ENCODE data around the gene MYH14. TPM values are rescaled to one million over a fixed set of nuclear protein-coding genes. Genes with fewer than 3 reads are reported as not detected.

Gene MYH14
- total and polyA plus RNA-seq, 2 of the 13 experiments (the other 11 are each of a cell fraction or from before 2014, with no cell fraction given): 5.5 to 5.8 TPM

DNA sequence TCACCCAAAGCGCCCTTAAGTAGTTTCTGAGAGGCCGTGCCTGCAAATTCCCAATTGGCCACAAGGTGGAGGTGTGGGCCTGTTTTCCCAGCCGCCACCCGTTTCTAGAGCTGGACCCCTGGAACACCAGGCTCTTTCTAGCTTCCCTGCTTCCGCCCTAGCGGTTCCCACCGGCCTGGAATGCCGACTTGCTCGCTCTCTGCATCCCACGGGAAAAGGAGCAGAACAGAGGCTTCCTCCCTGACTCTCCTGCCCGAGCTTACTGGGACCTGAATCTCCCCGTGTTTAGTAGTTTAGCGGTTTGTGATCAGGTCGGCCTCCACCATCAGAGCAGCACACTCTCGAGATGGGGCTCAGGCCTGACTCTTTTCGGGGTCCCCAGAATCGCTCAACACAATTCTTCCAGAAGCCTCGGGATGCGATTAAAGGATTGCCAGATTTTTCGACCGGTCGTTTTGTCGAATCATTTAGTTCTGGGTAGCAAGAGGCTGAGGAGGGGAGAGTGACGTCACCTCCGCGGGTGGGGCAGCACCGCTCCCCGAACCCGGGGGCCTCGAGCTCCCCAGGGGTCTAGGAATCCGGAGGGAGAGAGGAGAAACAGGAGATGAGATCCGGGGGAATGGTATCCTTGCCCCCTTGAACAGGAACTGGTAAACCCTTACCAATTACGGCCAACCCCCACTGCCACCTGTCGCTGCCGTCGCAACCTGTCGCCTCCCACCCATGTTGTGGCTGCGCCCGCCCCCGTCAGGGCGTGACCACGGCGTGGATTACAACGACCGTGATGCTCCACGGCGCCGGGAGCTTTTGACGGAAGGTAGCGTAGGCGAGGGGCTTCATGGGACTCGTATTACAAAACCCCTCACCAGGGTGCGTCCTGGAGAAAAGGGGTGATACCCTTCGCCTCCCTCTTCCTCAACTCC, 154.0 kb downstream of the MYH14 start (continued):
- TF ChIP-seq, protein P1, sequence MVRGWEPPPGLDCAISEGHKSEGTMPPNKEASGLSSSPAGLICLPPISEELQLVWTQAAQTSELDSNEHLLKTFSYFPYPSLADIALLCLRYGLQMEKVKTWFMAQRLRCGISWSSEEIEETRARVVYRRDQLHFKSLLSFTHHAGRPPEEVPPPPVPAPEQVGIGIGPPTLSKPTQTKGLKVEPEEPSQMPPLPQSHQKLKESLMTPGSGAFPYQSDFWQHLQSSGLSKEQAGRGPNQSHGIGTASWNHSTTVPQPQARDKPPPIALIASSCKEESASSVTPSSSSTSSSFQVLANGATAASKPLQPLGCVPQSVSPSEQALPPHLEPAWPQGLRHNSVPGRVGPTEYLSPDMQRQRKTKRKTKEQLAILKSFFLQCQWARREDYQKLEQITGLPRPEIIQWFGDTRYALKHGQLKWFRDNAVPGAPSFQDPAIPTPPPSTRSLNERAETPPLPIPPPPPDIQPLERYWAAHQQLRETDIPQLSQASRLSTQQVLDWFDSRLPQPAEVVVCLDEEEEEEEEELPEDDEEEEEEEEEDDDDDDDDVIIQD (CRISPR knock-in tag; IDR thresholded peaks at IDR 0.05; ENCODE audit: low read depth): no peak
- TF ChIP-seq ZEB1 (IDR thresholded peaks at IDR 0.05; ENCODE audit: insufficient replicate concordance, low read depth): no peak
- TF ChIP-seq GLI4 (CRISPR knock-in tag; IDR thresholded peaks at IDR 0.05; ENCODE audit: borderline replicate concordance): no peak
- TF ChIP-seq PHF8 (CRISPR knock-in tag; IDR thresholded peaks at IDR 0.05): peak; percentile 19; the same call in 1 of the 2 replicates
- TF ChIP-seq GATAD1 (CRISPR knock-in tag; IDR thresholded peaks at IDR 0.05): 0 out of 2 replicates have a peak, but pooled peaks have one; percentile 12
- no peak for TF ChIP-seq HNF4G (IDR thresholded peaks at IDR 0.05; ENCODE audit: borderline replicate concordance, low read depth, low read length)
- no peak for TF ChIP-seq HNF4G (CRISPR knock-in tag; IDR thresholded peaks at IDR 0.05; ENCODE audit: borderline replicate concordance, low read depth)
- no peak for TF ChIP-seq NR2F6 (IDR thresholded peaks at IDR 0.05)
- TF ChIP-seq NR2F6 (CRISPR knock-in tag; IDR thresholded peaks at IDR 0.05): 0 out of 2 replicates have a peak, but pooled peaks have one; percentile 14
- peak; percentile 32; the same call in 1 of the 2 replicates for TF ChIP-seq ETV5 (CRISPR knock-in tag; IDR thresholded peaks at IDR 0.05; ENCODE audit: borderline replicate concordance)
- peak; percentile 90 for TF ChIP-seq CREB1 (IDR thresholded peaks at IDR 0.05)
- peak; percentile 80 for TF ChIP-seq CREB1 (CRISPR knock-in tag; IDR thresholded peaks at IDR 0.05)
- TF ChIP-seq SPEN (CRISPR knock-in tag; IDR thresholded peaks at IDR 0.05; ENCODE audit: low read depth): 0 out of 2 replicates have a peak, but pooled peaks have one; percentile 27
- TF ChIP-seq ZNF737 (CRISPR knock-in tag; IDR thresholded peaks at IDR 0.05; ENCODE audit: borderline replicate concordance): no peak
- TF ChIP-seq, protein P2, sequence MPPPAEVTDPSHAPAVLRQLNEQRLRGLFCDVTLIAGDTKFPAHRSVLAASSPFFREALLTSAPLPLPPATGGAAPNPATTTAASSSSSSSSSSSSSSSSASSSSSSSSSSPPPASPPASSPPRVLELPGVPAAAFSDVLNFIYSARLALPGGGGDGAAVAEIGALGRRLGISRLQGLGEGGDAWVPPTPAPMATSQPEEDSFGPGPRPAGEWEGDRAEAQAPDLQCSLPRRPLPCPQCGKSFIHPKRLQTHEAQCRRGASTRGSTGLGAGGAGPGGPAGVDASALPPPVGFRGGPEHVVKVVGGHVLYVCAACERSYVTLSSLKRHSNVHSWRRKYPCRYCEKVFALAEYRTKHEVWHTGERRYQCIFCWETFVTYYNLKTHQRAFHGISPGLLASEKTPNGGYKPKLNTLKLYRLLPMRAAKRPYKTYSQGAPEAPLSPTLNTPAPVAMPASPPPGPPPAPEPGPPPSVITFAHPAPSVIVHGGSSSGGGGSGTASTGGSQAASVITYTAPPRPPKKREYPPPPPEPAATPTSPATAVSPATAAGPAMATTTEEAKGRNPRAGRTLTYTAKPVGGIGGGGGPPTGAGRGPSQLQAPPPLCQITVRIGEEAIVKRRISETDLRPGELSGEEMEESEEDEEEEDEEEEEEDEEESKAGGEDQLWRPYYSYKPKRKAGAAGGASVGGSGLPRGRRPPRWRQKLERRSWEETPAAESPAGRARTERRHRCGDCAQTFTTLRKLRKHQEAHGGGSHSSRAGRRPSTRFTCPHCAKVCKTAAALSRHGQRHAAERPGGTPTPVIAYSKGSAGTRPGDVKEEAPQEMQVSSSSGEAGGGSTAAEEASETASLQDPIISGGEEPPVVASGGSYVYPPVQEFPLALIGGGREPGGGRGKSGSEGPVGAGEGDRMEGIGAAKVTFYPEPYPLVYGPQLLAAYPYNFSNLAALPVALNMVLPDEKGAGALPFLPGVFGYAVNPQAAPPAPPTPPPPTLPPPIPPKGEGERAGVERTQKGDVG (CRISPR knock-in tag; IDR thresholded peaks at IDR 0.05; ENCODE audit: borderline replicate concordance): no peak
- 0 out of 2 replicates have a peak, but pooled peaks have one; percentile 21 for TF ChIP-seq THAP11 (CRISPR knock-in tag; IDR thresholded peaks at IDR 0.05)
- TF ChIP-seq TMF1 (CRISPR knock-in tag; IDR thresholded peaks at IDR 0.05; ENCODE audit: low read depth): no peak
- TF ChIP-seq MXD4 (CRISPR knock-in tag; IDR thresholded peaks at IDR 0.05): no peak
- TF ChIP-seq SRSF1 (optimal IDR thresholded peaks at IDR 0.05; ENCODE audit: low read depth, low read length): no peak
- TF ChIP-seq, protein P3, sequence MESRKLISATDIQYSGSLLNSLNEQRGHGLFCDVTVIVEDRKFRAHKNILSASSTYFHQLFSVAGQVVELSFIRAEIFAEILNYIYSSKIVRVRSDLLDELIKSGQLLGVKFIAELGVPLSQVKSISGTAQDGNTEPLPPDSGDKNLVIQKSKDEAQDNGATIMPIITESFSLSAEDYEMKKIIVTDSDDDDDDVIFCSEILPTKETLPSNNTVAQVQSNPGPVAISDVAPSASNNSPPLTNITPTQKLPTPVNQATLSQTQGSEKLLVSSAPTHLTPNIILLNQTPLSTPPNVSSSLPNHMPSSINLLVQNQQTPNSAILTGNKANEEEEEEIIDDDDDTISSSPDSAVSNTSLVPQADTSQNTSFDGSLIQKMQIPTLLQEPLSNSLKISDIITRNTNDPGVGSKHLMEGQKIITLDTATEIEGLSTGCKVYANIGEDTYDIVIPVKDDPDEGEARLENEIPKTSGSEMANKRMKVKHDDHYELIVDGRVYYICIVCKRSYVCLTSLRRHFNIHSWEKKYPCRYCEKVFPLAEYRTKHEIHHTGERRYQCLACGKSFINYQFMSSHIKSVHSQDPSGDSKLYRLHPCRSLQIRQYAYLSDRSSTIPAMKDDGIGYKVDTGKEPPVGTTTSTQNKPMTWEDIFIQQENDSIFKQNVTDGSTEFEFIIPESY (CRISPR knock-in tag; IDR thresholded peaks at IDR 0.05): peak; percentile 10; the same call in 1 of the 2 replicates
- peak; percentile 55 for TF ChIP-seq ZBTB7B (CRISPR knock-in tag; IDR thresholded peaks at IDR 0.05)
- peak; percentile 59; the same call in 1 of the 2 replicates for TF ChIP-seq ZNF891 (CRISPR knock-in tag; IDR thresholded peaks at IDR 0.05)
- peak; percentile 36; the same call in 1 of the 2 replicates for TF ChIP-seq SALL1 (CRISPR knock-in tag; IDR thresholded peaks at IDR 0.05)
- TF ChIP-seq, protein P4, sequence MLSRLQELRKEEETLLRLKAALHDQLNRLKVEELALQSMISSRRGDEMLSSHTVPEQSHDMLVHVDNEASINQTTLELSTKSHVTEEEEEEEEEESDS (CRISPR knock-in tag; IDR thresholded peaks at IDR 0.05; ENCODE audit: borderline replicate concordance): no peak
